ENCODE results near the gene MINK1.

GRCh38 chr17:4947010-4947410 is 113.9 kb downstream of the MINK1 start:
- TF ChIP-seq CTCF (IDR thresholded peaks at IDR 0.05): no peak
- no peak for TF ChIP-seq ZFX (IDR thresholded peaks at IDR 0.05; ENCODE audit: borderline replicate concordance)

All from 22Rv1 (cell line).